Measurements from ENCODE around the gene CLCN7.
"Not testable (repeated sequence)": the region's sequence is repeated elsewhere in the genome, so short reads cannot be mapped to it uniquely, and the experiment has no call there.

The CLCN7 gene

DNA sequence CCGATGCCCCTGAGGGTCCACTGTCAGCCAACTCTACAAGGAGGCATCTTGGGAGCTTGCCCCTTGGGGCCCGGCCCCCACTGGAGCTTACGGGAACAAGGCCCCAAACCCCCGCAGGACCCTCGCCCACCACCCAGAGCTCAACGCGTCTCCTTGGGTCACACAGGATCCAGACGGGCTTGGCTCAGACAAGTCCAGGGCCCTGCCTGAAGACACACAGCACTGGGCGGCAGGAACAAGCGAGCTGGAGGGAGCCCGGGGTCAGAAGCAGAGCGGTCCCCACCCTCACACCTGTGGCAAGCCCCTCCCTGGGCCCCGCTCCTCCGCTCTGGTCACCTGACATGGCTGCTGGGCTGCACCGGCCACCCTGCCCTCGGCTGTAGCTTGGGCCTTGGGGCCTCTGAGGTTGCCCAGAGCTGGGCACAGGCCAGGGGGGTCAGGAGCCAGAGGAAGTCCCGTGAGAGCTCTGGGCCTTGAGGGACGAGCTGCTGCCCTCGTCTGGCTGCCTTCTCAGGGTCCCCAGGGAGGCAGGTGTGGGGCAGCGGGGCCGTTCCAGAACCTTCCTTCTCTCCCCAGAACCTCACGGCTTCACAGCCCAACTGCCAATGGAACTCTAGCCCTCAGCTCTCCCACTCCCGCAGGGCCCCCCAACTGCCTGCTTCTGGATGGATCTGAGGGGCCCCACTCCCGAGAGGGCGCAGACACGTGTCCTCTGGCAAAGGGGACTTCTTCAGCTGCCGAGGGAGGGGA, 30.7 kb downstream of the CLCN7 start, which contains the start of gene CCDC154:
Gene CCDC154, minus strand, starts transcription at position 577 of the 750 bp plus-strand sequence. Its CDS starts 234 bp downstream, at position 343.
- no peak for DNase-seq

DNA sequence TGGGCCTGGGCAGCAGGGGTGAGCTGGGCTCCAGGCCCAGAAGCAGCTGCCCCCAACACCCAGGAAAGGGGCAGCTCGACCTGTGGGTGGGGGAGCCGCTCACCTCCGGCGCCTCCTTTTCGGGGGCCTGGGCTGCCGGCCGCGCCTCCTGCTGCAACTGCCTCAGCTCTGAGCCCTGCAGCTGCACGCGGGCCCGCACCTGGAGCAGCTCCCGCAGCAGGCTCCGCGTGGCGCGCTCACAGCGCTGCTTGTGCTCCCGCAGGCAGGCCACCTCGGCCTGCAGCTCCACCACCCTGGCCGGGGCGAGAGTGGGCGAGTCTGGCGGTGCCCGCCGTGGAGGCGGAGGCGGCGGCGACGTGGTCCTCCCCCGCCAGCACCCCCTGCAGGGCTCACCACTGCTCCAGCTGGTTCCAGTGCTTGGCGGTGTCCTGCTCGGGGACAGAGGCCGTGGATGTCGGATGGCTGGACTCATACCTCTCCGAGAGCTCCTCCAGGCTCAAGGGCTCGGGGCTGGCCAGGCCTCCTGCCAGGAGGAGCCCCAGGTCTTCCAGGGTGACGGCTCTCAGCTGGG, 31.3 kb downstream of the CLCN7 start:
- DNase-seq = no peak

DNA sequence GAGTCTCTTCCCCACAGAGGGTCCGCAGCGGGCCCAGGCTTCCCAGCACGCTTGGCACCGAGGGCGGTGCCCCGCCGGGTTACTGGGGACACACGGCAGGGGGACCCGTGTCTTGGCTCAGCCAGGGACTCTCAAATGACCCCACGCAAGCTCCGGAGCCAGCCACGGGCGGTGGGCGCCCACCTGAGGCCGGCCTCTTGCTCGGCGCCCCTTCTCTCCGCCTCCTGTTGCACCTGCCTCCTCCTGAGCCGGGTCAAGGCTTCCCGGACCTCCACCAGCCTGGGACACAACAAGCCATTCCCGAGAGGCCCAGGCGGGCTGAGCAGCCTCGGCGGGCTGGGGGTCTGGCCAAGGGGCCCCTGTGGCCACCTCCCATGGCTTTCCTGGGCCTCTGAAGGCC, 32.1 kb downstream of the CLCN7 start:
- no peak for DNase-seq

DNA sequence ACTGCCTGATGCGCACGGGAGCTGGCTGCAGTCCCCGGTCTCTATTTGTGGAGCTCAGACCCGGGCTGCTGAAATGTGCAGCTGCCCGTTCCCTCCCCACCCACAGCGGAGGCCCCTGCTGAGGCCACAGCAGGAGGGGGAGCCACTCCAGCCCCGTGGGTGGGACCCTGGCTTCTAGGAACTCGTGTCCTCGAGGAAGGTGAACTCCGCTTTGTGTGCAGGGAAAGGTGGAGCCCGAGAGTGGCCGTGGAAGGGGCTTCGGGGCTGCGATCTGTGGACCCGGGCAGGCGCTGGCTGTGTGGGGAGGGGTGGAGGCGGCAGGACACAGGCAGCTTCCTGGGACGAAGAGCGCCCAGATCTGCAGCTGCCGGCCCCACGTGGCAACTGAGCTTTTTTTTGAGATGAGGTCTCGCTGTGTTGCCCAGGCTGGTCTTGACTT, 33.4 kb downstream of the CLCN7 start:
- DNase-seq = no peak

DNA sequence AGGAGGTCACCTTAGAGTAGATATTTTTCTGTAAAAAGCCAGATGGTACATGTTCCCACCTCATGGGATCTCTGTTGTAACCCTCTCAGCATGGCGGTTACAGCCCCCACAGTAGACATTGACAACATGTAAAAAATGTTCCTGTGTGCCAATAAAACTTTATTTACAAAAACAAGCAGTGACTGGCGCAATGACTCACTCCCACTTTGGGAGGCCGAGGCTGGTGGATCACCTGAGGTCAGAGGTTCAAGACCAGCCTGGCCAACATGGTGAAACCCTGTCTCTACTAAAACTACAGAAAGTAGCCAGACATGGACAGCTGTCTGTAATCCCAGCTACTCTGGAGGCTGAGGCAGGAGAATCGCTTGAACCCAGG, 35.1 kb downstream of the CLCN7 start:
- DNase-seq = not testable (repeated sequence)

DNA sequence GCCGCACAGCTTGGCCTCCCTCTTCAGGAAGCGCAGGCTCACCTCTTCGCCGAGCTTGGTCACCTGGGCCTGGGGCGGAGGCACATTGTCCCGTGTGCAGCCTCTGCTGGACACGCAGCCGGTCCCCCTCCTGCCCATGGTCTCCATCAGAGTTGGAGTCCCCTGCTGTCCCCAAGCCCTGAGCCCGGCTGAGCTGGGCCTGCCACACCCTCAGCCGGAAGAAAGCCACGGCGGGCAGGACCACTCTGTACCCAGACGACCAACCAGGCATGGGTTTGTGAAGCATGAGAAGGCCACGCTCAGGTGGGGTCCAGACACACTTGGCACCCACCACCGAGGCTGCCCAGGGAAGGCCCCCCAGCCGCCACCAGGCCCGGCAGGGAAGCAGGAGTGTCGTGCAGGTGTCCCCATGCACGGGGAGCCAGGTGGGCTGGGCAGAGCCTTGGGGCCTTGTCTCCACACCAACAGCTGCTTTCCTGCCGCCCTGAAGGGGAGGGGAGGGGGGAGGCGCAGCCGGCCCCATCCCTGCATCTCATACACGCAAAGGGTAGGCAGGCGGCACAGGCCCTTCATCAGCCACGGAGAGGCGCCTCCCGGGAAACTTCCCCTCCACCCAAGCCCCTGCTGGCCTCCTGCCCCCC, 35.6 kb downstream of the CLCN7 start:
- DNase-seq = no peak

DNA sequence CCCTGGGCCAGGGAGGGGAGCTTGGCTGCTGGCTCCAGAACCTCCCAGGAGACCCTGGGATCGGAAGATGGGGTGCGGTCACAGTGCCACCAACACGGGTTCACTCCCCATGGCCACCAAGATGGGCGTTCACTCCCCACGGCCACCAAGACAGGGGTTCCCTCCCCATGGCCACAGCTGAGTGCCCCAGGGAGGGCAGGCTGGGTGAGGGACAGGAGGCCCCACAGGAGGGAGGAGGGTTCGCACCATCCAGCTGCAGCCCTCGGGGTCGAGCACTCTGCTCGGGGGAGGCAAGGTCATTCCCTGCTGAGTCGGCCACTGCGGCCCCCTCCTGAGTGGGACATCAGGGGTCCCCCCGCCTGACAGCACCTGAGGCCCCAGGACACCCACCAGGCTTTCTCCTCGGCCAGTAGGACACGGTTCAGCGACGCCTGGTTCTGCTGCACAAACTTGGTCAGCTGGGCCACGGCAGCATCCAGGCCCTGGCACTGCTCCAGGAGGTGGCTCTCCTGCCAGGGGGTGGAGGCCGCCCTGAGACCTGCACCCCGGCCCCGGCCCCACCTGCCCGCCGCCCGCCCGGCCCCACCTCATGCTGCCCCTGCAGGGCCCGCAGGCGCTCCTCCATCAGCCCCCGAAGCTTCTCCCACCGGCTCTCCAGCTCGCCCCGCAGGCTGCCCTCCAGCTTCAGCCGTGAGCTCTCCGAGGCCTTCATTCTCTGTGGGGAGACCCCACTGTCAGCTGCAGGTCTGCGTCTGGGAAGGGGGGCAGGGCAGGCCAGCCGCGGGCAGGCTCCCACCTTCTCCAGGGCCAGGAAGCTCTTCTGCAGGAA, 36.4 kb downstream of the CLCN7 start:
- DNase-seq = no peak

DNA sequence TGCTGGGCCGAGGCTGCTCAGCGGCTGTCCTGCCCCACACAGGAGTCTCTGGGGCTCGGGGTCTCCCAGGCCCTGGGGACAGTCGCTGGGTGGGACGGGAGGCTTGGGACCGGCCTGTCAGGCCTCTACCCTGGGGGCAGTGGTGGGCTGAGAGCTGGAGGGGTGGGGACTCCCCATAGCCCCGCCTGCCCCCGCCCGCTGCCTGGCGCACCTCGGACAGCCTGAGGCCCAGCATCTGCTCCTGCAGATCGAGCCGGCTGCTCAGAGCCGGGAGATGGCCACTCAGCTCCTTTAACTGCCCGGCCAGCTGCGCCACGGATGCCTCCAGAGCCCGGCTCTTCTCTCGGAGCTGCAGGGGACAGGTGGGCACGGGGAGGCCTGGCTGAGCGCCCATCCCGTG, 37.2 kb downstream of the CLCN7 start:
- DNase-seq = no peak

DNA sequence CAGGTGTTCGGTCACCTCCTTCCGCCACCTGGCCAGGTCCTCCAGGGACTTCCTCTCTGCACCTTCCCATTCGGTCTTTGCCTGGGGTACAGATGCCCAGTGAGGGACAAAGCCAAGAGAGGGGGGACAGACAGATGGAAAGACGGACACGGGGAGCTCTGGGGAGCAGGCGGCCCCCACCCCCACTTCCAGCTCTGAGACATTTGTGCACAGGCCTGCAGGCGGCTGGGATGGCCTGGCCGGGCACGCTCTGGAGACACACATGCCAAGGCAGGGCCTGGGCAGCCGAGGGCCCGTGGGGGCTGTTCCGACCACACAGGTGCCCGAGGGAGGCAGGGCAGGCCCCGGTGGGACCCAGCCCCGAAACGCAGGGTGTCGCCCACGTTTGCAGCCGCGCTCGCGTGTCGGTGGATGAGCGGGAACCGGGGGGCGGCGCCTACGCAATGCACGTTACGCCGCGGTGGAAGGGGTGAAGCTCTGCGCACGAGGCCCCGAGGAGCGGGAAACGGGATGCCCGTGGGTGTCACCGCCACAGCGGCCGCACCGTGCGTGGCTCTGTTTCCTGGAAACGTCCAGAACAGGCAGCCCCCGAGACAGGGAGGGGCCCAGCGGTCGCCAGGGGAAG, 38.0 kb downstream of the CLCN7 start:
- no peak for DNase-seq

DNA sequence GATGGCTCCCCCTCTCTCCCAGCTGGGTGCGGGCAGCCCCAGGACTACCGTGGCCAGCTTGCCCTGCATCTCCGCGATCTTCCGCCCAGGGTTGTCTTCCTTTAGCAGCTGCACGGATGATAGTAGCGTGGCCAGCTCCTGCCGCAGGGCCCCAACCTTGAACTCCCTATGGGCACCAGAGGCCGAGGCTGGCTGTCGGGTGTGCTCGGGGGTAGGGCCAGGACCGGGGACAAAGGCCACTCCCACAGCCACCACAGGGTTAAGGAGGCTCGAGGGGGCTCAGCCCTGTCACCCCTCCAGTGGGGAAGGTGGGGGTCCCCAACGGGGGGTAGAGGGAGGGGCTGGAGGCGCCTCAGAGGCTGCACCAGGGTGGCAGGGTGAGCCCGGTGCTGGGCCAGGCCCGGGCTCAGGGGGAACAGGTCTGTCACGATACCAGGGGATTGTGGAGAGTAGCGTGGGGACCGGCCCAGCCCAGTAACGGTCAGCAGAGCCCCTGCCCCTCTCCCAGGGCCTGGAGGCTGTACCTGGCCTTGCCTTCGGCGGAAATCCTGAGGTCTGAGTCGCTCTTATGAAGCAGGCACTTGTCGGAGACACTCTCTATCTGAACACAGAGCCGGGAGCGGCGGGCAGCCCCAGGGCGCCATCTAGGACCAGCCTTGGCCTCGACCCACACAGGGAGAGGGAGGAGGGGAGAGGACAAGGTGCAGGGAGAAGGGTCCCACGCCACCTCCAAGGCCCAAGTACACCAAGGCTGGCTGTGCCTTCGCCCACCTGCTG, 38.7 kb downstream of the CLCN7 start:
- no peak for DNase-seq

DNA sequence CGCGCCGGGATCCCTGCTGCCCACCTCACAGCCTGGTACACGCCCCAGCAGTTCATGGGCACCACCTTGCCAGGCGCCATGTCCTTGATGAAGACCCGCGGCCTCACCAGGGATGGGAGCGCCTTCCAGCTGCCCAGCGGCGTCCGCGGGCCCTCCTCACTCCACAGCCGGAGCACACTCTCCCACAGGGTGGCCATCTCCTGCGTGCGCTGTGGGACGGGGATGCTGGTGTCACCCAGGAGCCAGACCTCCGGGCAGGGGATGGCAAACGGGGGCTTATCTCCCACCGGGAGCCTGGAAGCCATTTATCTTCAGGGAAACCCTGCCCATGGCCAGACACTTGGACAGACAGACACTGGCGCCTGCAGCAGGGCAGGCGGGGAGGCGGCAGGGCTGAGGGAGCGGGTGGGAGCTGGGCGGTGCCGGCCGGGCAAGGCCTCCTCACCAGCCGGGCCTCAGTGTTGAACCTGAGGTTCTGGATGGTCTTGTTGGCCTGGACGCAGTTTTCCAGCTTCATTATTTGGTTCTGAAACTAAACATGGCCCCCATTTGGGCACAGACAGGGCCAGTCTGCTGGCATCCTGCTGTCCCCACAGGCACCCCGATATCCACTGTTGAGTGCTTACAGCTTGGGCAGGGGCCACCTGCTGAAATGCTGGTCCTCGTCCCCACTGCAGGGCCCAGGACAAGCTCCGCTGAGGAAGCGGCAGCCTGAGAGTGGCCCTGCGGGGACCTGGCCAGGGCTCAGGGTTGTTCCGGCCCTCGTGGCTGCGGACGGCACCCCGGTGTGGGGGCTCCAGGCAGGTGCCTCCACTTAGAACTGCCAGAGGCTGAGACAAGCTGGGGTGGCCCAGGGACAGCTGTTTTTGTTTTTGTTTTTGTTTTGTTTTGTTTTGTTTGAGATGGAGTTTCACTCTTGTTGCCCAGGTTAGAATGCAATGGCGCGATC, 39.9 kb downstream of the CLCN7 start:
- no peak for DNase-seq

DNA sequence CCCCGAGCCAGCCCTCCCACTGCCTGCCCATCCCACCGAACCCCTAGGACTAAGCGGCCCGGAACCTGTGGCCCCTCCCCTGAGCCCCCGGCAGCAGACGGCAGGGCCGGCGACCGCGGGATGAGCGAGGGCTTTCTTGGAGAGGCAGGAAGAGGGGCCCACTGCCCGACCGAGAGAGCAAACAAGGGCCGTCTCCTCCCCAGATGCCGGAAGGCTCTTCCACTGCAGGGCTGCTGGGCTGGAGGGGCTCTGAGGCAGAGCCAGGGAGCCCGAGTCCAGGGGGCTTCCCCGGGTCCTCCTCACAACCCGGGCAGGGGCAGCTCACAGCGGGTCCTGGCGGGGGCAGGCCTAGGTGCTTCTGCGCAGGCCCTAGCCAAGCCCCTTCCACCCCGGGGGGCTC, 41.1 kb downstream of the CLCN7 start:
- no peak for DNase-seq

DNA sequence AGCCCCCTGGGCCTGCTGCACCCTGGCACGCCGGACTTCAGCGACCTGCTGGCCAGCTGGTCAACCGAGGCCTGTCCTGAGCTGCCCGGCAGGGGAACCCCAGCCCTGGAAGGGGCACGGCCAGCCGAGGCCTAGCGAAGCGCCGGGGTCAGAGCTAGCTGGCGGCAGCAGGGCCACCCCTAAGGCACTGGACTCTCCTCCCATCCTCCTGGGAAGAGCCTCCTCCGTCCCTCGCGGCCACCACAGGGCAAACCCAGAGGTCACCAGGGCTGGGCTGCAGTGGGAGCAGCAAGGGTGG, 41.6 kb downstream of the CLCN7 start:
- no peak for DNase-seq

DNA sequence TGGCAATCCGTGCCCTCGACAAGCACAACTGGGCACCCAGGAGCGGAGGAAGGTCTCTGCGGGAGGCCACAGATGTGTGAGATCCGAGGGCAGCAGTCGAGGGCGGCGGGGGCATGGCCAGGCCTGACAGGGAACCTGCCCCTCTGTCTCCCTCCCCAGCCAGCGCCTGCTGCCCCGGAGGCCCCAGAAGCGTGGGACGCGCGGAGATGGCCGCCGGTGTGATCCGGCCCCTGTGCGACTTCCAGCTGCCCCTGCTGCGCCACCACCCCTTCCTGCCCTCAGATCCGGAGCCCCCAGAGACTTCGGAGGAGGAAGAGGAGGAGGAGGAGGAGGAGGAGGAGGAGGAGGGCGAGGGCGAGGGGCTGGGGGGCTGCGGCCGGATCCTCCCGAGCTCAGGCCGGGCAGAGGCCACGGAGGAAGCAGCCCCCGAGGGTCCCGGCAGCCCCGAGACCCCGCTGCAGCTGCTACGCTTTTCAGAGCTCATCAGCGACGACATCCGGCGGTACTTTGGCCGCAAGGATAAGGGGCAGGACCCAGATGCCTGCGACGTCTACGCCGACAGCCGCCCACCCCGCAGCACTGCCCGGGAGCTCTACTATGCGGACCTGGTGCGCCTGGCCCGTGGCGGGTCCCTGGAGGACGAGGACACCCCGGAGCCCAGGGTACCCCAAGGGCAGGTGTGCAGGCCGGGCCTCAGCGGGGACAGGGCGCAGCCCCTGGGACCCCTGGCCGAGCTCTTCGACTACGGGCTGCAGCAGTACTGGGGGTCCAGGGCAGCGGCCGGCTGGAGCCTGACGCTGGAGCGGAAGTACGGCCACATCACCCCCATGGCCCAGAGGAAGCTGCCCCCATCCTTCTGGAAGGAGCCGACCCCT, 42.2 kb downstream of the CLCN7 start:
- no peak for DNase-seq

DNA sequence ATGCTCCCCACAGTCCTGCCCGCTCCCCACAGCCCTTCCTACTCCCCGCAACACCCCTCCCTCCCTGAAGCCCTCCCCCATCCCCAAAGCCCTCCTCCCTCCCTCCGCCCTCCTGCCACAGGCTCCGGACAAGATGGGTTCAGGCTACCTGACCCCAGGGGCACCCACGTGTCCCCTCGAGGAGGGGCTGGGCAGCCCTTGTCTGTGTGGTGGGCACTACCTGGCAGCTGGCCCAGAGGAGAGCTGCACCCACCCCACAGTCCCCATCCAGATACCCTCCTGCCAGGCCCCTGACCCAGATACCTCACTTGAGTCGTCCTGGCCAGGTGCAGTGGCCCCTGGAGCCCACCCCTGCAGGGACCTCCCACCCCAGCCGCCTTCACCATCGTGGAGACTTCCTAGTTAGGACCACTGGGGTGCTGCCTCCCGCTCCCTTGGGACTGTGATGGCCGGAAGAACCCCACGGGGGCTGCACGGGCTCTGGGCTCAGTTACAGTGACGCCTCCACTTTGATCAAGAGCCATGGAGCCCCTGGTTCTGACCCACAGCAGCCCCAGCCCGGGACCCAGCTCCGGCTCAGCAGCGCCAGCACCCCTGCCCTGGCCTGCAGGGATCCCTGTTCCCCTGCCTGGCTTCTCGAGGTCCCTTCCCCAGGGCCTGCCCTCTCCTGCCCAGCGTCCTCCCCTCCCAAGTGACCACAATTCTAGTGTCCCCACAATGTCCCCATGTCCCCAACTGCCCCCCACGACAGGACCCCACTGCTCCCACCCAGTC, 43.1 kb downstream of the CLCN7 start:
- DNase-seq = no peak

DNA sequence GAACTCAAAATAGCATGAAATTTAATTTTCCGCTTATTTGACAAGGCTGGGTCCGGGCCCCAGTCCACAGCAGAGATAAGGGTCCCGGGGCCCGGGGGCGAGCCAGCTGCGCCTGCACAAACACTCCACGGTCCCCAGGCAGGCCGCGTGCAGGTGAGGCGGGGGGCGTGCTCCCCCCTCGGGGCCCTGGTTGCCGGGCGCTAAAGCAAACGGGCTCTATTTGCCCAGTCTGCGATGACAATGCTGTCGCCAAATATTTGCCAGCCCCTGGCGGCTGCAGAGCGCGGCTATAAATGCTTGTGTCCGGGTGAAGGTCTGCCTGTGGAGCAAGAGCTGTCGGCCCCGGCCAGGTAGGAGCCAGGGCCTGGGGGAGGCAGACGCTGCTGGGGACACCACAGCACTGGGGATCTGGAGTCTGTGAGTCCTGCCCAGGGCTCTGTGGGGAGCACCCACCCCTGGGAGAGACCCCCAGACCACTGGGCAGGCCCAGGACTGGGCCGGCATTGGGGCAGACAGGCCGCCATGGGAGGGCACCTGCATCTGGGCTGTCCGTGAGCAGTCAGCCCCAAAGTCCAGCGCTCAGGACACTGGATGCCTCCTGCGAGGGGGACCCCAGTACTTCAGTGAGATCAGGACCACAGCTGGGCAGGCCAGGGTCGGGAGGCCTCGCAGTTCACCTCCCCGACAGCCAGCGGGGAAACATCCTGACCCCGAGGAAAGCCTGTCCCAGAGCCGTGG, 43.9 kb downstream of the CLCN7 start, which contains the start of gene PERCC1:
Gene PERCC1, plus strand, starts transcription at position 320 of the 738 bp plus-strand sequence. CDS start 1,516 bp downstream, outside the sequence.
- no peak for DNase-seq

DNA sequence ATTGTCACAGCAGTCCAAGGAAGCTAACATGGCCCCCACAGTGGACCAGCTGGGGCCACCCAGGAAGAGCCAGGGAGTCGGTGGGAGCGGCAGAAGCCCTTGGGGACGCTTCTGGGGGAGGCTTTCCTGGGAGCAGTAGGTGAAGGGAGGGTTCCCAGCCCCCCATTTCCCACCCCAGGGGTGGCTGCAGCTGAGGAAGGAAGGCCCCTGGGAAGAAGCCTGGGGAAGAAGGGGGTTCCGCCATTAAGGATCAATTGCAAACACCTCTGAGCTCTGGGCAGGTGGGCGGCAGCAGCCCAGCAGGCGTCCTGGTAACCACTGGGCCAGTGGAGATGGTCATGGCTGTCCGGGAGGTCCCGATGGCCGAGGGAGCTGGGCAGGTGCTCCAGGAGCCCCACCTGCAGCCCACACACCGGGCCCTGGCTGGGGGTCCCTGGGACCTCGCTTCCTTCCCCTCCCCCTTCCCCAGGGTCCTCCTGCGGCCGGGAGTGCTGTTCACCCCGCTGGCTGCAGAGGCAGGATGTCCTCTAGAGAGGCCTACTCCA, 44.5 kb downstream of the CLCN7 start:
- no peak for DNase-seq

DNA sequence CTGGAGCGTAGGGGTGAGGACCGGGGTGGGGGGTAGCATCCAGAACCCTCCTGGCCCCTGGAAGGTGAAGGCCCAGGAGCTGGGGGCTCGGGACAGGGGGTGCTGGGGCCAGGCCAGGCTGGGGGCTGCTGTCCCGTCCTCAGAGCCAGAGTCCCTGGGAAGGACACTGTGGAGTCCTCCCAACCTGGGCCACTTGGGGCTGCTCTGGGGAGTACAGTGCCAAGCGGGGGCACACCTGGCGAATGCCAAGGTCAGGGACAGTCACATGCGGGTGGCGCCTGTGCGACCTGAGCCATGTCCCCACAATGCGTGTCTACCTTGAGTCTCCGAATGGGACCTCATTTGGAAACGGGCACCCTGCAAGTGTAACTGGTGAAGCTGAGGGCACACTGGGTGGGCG, 45.2 kb downstream of the CLCN7 start:
- no peak for DNase-seq
